ENCODE measurements around the gene TAF11.
"Not testable (repeated sequence)": the region's sequence is repeated elsewhere in the genome, so short reads cannot be mapped to it uniquely, and the experiment has no call there.

TAF11 gene

GRCh38 chr6:34894693-34895092, 6.9 kb upstream of the TAF11 start:
- no peak for TF ChIP-seq CTCF (IDR thresholded peaks at IDR 0.05; ENCODE audit: low read depth, low read length)
- no peak for DNase-seq (ENCODE audit: low read depth in 2 of 2)
- H3K4me3 ChIP-seq (replicated peaks in 1 of 2; ENCODE audit: low read depth in 2 of 2, low read length in 2 of 2), result no peak overlapping the region

DNA sequence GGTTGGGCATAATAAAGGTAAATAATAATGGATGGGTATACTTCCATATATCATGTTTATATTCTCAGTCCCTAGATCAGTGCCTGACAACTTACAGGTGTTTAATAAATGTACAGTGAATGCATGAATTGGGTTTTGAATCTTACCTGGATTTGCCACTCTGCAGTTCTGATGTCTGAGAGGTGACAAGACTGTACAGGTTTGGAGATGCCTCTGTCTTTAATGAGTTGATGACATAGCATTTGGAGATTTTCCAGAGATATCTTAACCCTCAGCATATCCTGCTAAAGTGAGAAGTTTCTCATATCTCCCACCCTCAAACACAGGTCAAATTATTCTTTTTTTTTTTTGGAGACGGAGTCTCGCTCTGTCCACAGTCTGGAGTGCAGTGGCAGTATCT, 3.5 kb upstream of the TAF11 start:
- no peak overlapping the region for H3K4me3 ChIP-seq (replicated peaks in 1 of 2; ENCODE audit: low read depth in 2 of 2, low read length in 2 of 2)
- TF ChIP-seq CTCF (IDR thresholded peaks at IDR 0.05; ENCODE audit: low read depth, low read length), result no peak
- DNase-seq (ENCODE audit: low read depth in 2 of 2), result no peak

GRCh38 chr6:34890533-34890925, 2.7 kb upstream of the TAF11 start:
- TF ChIP-seq CTCF (IDR thresholded peaks at IDR 0.05; ENCODE audit: low read depth, low read length), result no peak
- DNase-seq (ENCODE audit: low read depth in 2 of 2), result no peak
- peak overlapping the region in 1 of 2 donors; percentile 66 for H3K4me3 ChIP-seq (replicated peaks in 1 of 2; ENCODE audit: low read depth in 2 of 2, low read length in 2 of 2)

DNA sequence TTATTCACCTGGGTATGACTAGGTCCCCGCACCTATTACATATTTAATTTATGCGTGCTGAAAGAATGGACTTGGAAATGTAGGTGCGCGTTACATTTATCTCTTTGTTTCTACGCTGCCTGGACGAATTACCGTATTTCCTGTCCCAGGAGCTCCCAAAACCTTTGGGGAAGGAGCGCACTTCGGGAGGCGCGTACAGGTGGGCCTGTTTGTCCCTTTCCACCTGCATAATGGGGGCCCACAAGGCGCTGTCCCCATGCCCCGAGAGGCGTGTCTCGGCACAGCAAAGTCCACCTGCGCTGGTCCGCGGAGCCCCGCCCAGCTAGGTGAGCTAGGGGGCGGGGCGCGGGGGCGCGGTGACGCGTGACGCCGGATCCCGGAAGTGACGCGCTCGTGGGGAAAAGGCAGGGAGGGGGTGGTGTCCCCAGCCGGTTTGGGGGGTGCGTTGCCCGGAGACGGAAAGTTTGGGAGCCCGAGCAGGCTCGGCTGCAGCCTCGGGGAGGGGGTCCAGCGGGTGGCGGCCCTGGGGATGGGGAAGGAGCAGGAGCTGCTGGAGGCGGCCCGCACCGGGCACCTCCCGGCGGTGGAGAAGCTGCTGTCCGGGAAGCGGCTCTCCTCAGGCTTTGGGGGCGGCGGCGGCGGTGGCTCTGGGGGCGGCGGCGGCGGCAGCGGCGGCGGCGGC, 1.2 kb upstream of the TAF11 start, which contains the start of gene ANKS1A:
Gene ANKS1A, plus strand, starts transcription at position 382 of the 682 bp plus-strand sequence. Its CDS starts 148 bp downstream, at position 530.
- TF ChIP-seq CTCF (IDR thresholded peaks at IDR 0.05; ENCODE audit: low read depth, low read length), result no peak
- H3K4me3 ChIP-seq (replicated peaks in 1 of 2; ENCODE audit: low read depth in 2 of 2, low read length in 2 of 2), result peak within 1 kb of the TSS; percentile 66 to 91
- peak; percentile 44 to 50 for DNase-seq (ENCODE audit: low read depth in 2 of 2)

GRCh38 chr6:34888514-34888856, 643 bp upstream of the TAF11 start:
- DNase-seq (ENCODE audit: low read depth in 2 of 2), result no peak
- H3K4me3 ChIP-seq (replicated peaks in 1 of 2; ENCODE audit: low read depth in 2 of 2, low read length in 2 of 2), result peak overlapping the region; percentile 66 to 91
- no peak for TF ChIP-seq CTCF (IDR thresholded peaks at IDR 0.05; ENCODE audit: low read depth, low read length)

GRCh38 chr6:34885837-34886236, 2.0 kb downstream of the TAF11 start:
- H3K4me3 ChIP-seq (replicated peaks in 1 of 2; ENCODE audit: low read depth in 2 of 2, low read length in 2 of 2); DNase-seq (ENCODE audit: low read depth in 2 of 2): not testable (repeated sequence)

DNA sequence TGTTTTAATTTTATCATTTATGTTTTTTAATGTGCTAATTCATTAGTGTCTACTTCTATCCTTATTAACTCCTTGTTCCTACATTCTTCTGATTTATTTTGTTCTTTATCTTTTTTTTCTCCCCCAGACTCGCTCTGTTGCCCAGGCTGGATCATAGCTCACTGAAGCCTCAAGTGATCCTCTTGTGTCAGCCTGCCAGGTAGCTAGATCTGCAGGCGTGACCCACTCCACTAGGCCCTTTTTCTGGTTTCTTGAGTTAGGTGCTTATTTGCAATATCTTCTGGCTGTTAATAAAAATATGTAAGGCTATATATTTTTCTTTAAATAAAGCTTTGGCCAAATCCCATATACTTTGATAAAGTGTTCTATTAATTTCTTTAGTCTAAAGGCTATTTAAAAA, 2.8 kb downstream of the TAF11 start:
- no peak for TF ChIP-seq CTCF (IDR thresholded peaks at IDR 0.05; ENCODE audit: low read depth, low read length)

GRCh38 chr6:34884073-34884472, 3.8 kb downstream of the TAF11 start:
- not testable (repeated sequence) for H3K4me3 ChIP-seq (replicated peaks in 1 of 2; ENCODE audit: low read depth in 2 of 2, low read length in 2 of 2); DNase-seq (ENCODE audit: low read depth in 2 of 2)

More for the DNA sequence above, 2.8 kb downstream of the TAF11 start:
- no peak overlapping the region for H3K4me3 ChIP-seq (replicated peaks in 1 of 2; ENCODE audit: low read depth in 2 of 2, low read length in 2 of 2)
- no peak for DNase-seq (ENCODE audit: low read depth in 2 of 2)
